Medulla oblongata (tissue), 1 donor: ENCODE measurements around the gene GPR21.

Source experiments
- DNase-seq: peaks from one replicate; pipeline ENCODE4 v3.0.0-alpha.2; 2015; ENCODE audit errors: extremely low spot score

Gene GPR21

DNA sequence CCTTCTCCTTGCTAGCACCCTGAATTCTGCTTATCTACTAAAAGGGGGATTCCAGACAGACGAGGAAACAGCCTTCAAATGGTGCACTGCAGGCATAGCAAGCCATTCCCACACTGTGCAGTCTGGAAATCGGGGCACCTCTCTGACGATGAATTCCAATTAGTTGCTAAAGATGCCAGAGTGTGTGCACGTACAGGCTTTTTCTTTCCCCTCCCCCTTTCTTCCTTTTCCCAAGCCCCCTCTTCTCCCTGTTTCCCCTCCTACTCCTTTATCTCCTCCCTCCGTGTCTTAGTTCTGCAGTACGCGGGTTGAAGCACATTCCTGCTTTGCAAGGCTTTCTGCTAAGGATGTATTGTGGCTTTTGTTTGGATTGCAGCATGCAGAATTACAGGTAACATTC, at the start of gene GPR21:
Gene GPR21, plus strand, starts transcription at position 316 of the 400 bp plus-strand sequence. CDS start 900 bp downstream, outside the sequence.
- DNase-seq = no peak

GRCh38 chr9:122986010-122986409, 47.5 kb upstream of the GPR21 start:
- DNase-seq = no peak

- DNase-seq = no peak
Measured at GRCh38 chr9:122988141-122988540, 45.3 kb upstream of the GPR21 start.

GRCh38 chr9:122988920-122989621, 44.4 kb upstream of the GPR21 start:
- no peak for DNase-seq

DNA sequence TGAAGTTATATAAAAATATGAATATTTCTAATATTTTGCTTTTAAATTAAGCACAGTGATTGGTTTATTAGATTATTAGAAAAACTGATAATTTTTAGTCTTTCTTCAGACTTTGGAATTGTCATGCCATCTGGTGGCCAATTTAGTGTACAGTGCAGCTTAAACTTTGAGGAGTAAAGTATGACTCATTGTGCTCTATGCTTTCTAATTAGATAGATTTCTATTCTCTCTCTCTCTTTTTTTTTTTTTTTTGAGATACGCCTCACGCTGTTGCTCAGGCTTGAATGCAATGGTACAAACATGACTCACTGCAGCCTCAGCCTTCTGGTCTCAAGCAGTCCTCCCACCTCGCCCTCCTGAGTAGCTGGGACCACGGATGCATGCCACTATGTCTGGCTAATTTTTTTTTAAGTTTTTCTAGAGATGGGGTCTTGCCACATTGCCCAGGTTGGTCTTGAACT, 42.1 kb upstream of the GPR21 start:
- DNase-seq = peak; percentile 46

GRCh38 chr9:122996586-122996985, 36.9 kb upstream of the GPR21 start:
- no peak for DNase-seq

DNA sequence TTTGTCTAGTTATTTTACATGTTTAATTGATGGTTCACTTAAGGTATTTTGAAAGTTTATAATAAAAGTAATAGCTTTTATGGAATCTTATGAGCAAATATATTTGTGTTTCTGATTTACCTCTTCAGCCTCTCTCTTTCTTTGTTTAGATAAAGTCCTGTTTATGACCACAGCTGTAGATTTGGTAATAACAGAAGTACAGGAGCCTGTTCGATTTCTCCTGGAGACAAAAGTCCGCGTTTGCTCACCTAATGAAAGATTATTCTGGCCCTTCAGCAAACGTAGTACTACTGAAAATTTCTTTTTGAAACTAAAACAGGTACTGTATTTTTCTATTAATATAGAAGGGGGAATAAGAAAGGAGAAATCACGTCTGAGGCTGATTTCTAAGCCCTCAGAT, 35.0 kb upstream of the GPR21 start:
- DNase-seq = no peak

- no peak for DNase-seq
Measured at GRCh38 chr9:123000371-123001068, 32.9 kb upstream of the GPR21 start.

DNA sequence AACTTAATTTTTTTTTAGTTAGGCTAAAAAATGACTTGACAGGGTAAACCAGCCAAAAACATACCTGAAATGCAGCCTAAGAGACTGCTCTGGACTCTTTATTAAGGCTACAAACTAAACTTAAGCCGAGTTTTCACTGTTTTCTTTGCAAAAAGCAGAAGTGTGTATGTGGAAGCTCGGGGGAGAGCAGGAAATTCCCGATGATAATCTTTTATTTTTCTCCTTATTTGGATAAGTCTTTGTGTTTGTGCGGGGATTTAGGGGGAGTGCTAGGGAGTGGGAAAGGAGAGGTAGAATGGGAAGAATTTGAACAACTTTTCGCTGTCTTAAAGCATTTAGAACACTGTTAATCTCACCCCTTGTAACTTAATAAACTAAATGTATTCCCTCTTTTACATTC, 30.7 kb upstream of the GPR21 start:
- no peak for DNase-seq

- no peak for DNase-seq
Measured at GRCh38 chr9:123003466-123003865, 30.0 kb upstream of the GPR21 start.

DNA sequence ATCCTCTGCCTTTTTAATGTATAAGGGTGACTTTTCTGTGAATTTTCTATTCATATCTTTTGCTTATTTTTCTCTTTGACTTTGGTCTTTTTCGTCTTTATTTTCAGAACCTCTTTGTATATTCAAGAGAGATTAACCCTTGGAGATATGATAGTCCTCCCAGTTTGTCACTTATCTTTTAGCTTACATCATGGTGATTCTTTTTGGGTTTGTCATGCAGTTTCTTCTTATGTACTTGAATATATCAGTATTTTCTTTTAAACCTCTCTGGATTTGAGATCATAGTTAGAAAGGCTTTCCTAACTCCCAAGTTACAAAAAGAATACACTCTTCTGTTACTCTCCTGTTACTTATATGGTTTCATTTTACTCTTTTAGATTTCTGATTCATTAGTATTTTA, 27.5 kb upstream of the GPR21 start:
- DNase-seq = no peak

DNA sequence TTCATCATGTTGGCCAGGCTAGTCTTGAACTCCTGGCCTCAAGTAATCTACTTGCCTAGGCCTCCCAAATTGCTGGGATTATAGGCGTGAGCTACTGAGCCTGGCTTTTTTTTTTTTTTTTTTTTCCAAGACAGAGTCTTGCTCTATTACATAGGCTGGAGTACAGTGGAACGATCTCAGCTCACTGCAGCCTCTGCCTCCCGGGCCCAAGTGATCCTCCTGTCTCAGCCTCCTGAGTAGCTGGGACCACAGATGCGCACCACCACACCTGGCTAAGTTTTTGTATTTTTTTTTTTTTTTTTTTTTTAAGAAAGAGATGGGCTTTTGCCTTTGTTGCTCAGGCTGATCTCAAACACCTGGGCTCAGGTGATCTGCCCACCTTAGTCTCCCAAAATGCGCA, 26.2 kb upstream of the GPR21 start:
- no peak for DNase-seq

DNA sequence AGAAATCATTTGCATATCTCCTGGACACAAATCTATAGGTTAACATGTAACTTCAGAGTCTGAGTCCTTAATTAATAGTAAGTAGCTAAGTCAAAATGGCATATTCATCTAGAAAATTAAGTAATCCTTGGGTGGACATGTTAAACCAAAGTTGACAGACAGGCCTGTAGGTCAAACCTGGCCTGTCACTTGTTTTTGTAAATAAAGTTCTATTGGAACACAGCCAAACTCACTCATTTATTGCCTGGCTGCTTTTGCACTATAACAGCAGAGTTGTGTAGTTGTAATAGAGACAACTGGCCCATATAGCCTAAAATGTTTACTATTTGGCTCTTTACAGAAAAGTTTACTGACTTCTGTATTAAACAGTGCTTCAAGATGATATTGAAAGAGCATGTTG, 24.6 kb upstream of the GPR21 start:
- DNase-seq = no peak

GRCh38 chr9:123011380-123011779, 22.1 kb upstream of the GPR21 start:
- DNase-seq = no peak

- no peak for DNase-seq
Measured at GRCh38 chr9:123011878-123012528, 21.5 kb upstream of the GPR21 start.

DNA sequence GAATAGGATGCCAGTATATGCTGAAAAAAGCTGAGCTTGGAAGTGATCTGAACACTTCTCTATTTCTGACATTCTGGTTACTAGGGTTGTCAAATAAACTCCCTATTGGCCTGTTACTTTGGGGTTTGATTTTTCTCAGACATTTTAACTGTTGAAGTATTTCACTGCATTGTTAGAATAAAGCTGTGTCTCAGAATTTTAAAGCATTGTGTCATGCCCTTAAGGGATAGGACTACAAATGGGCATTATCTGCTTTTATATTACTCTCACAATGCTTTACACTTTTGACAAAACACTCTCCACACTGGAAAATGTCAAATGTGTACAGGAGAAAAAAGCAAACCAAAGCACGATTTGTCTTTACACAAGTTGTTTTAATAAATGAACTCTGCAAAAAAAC, 16.8 kb upstream of the GPR21 start:
- DNase-seq = no peak

DNA sequence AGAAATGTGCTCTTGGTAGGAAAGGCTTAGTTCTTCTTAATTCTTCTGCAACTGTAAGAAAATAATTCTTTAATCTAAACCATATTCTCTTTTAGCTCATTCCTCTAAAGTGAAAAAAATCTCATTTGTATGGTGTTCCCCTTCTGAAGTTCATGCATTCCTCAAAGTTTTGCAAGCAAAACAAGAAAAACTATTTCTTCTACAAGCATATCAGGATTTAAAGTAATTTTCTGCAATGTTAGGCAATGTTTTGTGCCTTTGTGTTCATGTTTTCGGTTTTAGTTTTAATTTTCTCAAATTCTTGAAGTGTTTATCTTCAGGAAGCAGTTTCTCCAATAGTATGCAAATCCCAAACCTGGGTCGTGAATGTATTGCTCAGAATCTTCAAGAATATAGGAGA, 12.7 kb upstream of the GPR21 start:
- DNase-seq = no peak

DNA sequence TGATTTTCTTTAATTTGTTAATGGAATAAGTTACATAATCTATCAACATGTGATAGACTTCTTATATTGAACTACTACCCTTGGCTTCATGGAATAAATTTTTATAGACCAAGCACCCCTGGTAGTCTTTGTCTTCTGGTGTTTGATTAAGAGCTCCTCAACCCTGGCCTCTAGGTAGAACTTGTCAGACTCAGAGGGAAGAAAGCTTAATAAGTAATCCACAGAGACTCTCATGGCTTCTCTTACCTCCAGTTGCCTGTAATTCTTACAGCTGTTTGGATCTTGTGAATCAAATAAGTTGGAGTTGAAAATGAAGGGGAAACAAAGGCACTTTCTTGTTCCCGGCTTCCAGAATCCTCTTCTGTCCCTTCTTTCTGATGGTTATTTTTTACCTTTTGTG, 7.0 kb upstream of the GPR21 start:
- DNase-seq = no peak

- no peak for DNase-seq
Measured at GRCh38 chr9:123027517-123027916, 6.0 kb upstream of the GPR21 start.

DNA sequence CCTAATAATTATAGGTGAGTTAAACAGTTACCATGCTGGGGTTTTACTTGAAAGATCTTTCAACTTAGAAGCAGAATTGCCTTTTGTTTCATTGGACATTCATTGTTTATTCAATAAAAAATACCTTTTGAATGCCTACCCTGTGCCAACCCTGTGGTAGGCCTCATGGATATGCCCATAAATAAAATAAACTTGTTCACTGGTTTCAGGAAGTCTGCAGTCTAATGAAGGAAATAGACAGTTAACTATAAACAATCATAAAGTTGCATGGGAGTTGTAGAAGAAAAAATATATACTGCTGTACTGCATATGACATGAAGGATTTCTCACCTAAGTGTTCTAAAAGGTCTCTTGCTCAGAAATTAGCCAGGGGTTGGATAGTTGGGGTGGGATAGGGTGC, 5.3 kb upstream of the GPR21 start:
- DNase-seq = no peak

DNA sequence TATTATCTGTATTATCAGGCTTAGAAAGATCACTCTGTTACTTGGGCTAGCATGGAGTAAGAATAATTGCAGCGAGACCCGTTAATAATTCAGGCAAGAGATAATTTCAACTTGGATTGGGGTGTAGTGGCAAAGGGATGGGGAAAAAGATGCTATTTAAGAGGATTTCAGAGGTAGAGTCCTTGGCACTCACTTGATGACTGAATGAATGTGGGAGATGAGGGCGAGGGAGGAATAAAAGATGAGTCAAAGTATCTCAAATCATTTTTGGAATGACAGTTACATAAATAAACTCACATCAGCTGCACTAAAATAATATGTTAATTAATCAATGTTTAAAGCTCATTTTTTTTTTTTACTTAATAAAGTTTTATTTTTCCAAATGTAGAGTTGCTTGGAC, 4.5 kb upstream of the GPR21 start:
- no peak for DNase-seq

GRCh38 chr9:123031963-123032362, 1.5 kb upstream of the GPR21 start:
- DNase-seq = no peak
